Measurements from ENCODE around the gene HNRNPK.
"Not testable (repeated sequence)": the region's sequence is repeated elsewhere in the genome, so short reads cannot be mapped to it uniquely, and the experiment has no call there.

HNRNPK gene

GRCh38 chr9:83975300-83975699 is 4.7 kb downstream of the HNRNPK start:
- DNase-seq, result no peak

- DNase-seq, result no peak
Observed at GRCh38 chr9:83972286-83972685, 7.7 kb downstream of the HNRNPK start.

- DNase-seq, result no peak
Observed at GRCh38 chr9:83971485-83971884, 8.5 kb downstream of the HNRNPK start.

- no peak for DNase-seq
Observed at GRCh38 chr9:83969602-83970001, 10.4 kb downstream of the HNRNPK start.

- no peak for DNase-seq
Observed at GRCh38 chr9:83967073-83967472, 12.9 kb downstream of the HNRNPK start.

GRCh38 chr9:83966209-83966582 is 13.8 kb downstream of the HNRNPK start:
- DNase-seq, result no peak

- no peak for DNase-seq
Observed at GRCh38 chr9:83965350-83966208, 14.4 kb downstream of the HNRNPK start.

- DNase-seq, result no peak
Observed at GRCh38 chr9:83964973-83965349, 15.1 kb downstream of the HNRNPK start.

- DNase-seq, result no peak
Observed at GRCh38 chr9:83962165-83962564, 17.9 kb downstream of the HNRNPK start.

GRCh38 chr9:83960991-83961390 is 19.0 kb downstream of the HNRNPK start:
- no peak for DNase-seq

- DNase-seq, result no peak
Observed at GRCh38 chr9:83959061-83959460, 21.0 kb downstream of the HNRNPK start.

GRCh38 chr9:83957248-83957513 is 22.8 kb downstream of the HNRNPK start:
- no peak for DNase-seq

- DNase-seq, result peak; percentile 80
Observed at GRCh38 chr9:83956436-83957247, 23.4 kb downstream of the HNRNPK start.

GRCh38 chr9:83956086-83956435 is 24.0 kb downstream of the HNRNPK start:
- DNase-seq, result peak; percentile 40

- not testable (repeated sequence) for DNase-seq
Observed at GRCh38 chr9:83948096-83948495, 31.9 kb downstream of the HNRNPK start.

GRCh38 chr9:83940590-83941303 is 39.3 kb downstream of the HNRNPK start:
- DNase-seq, result no peak

GRCh38 chr9:83937861-83938455 is 42.1 kb downstream of the HNRNPK start:
- peak; percentile 76 for DNase-seq

- DNase-seq, result no peak
Observed at GRCh38 chr9:83936523-83936922, 43.5 kb downstream of the HNRNPK start.

GRCh38 chr9:83935276-83935935 is 44.6 kb downstream of the HNRNPK start:
- DNase-seq, result no peak

GRCh38 chr9:83934569-83935275 is 45.3 kb downstream of the HNRNPK start:
- DNase-seq, result no peak

GRCh38 chr9:83933790-83934189 is 46.2 kb downstream of the HNRNPK start:
- DNase-seq, result no peak

GRCh38 chr9:83932851-83933250 is 47.2 kb downstream of the HNRNPK start:
- no peak for DNase-seq
